ENCODE data around the gene CEACAM5.

The CEACAM5 gene

GRCh38 chr19:41708481-41708880 lies at the start of gene CEACAM5:
Gene CEACAM5, plus strand, starts transcription at chr19:41708626. Its CDS starts 106 bp downstream, at chr19:41708732.
- ATAC-seq (no peak), DNase-seq (no peak)
- H3K36me3 Mint-ChIP-seq (ENCODE audit: low read depth) = no peaks in the 10 kb centered on the region
- no peak within 1 kb of the TSS for H3K27ac Mint-ChIP-seq
- peaks cover 56% of the 10 kb centered on the region for H3K27me3 Mint-ChIP-seq
- no peak within 1 kb of the TSS for H3K4me3 Mint-ChIP-seq
- peaks cover 2% of the 10 kb centered on the region for H3K4me1 Mint-ChIP-seq
- H3K9me3 Mint-ChIP-seq = no peaks in the 10 kb centered on the region

GRCh38 chr19:41666075-41666474 lies 42.4 kb upstream of the CEACAM5 start:
- DNase-seq (no peak), ATAC-seq (no peak)
- no peaks in the 10 kb centered on the region for H3K36me3 Mint-ChIP-seq (ENCODE audit: low read depth)
- H3K4me3 Mint-ChIP-seq = no peak overlapping the region
- H3K27me3 Mint-ChIP-seq = peaks cover 33% of the 10 kb centered on the region
- peaks cover 21% of the 10 kb centered on the region for H3K9me3 Mint-ChIP-seq
- H3K4me1 Mint-ChIP-seq = no peaks in the 10 kb centered on the region
- no peak overlapping the region for H3K27ac Mint-ChIP-seq

GRCh38 chr19:41668315-41668714 lies 40.1 kb upstream of the CEACAM5 start:
- Mint-ChIP-seq H3K4me1 (no peaks in the 10 kb centered on the region), H3K4me3 (no peak overlapping the region), H3K27me3 (peaks cover 39% of the 10 kb centered on the region), H3K9me3 (peaks cover 20% of the 10 kb centered on the region), H3K36me3 (ENCODE audit: low read depth) (no peaks in the 10 kb centered on the region), H3K27ac (no peak overlapping the region)
- DNase-seq = no peak
- no peak for ATAC-seq

- H3K27me3 Mint-ChIP-seq = peaks cover 49% of the 10 kb centered on the region
- no peak overlapping the region for H3K4me3 Mint-ChIP-seq
- no peak for ATAC-seq
- no peaks in the 10 kb centered on the region for H3K36me3 Mint-ChIP-seq (ENCODE audit: low read depth)
- peaks cover 12% of the 10 kb centered on the region for H3K9me3 Mint-ChIP-seq
- no peak for DNase-seq
- H3K27ac Mint-ChIP-seq = no peak overlapping the region
- no peaks in the 10 kb centered on the region for H3K4me1 Mint-ChIP-seq
Observed at GRCh38 chr19:41670755-41671154, 37.7 kb upstream of the CEACAM5 start.

GRCh38 chr19:41671486-41671885 lies 36.9 kb upstream of the CEACAM5 start:
- Mint-ChIP-seq H3K27ac (no peak overlapping the region), H3K4me3 (no peak overlapping the region), H3K36me3 (ENCODE audit: low read depth) (no peaks in the 10 kb centered on the region), H3K9me3 (peaks cover 8% of the 10 kb centered on the region), H3K4me1 (no peaks in the 10 kb centered on the region), H3K27me3 (peaks cover 49% of the 10 kb centered on the region)
- no peak for DNase-seq
- ATAC-seq = no peak

GRCh38 chr19:41682437-41682836 lies 26.0 kb upstream of the CEACAM5 start:
- H3K27me3 Mint-ChIP-seq = peaks cover 28% of the 10 kb centered on the region
- ATAC-seq (no peak), DNase-seq (no peak)
- H3K27ac Mint-ChIP-seq = no peak overlapping the region
- no peak overlapping the region for H3K4me3 Mint-ChIP-seq
- H3K9me3 Mint-ChIP-seq = no peaks in the 10 kb centered on the region
- H3K36me3 Mint-ChIP-seq (ENCODE audit: low read depth) = no peaks in the 10 kb centered on the region
- H3K4me1 Mint-ChIP-seq = no peaks in the 10 kb centered on the region

- DNase-seq (no peak), ATAC-seq (no peak)
- peaks cover 23% of the 10 kb centered on the region for H3K27me3 Mint-ChIP-seq
- H3K27ac Mint-ChIP-seq = no peak overlapping the region
- no peaks in the 10 kb centered on the region for H3K4me1 Mint-ChIP-seq
- H3K36me3 Mint-ChIP-seq (ENCODE audit: low read depth) = no peaks in the 10 kb centered on the region
- no peak overlapping the region for H3K4me3 Mint-ChIP-seq
- no peaks in the 10 kb centered on the region for H3K9me3 Mint-ChIP-seq
Observed at GRCh38 chr19:41687419-41687818, 21.0 kb upstream of the CEACAM5 start.

- H3K4me3 Mint-ChIP-seq = no peak within 1 kb of the TSS
- ATAC-seq (no peak), DNase-seq (no peak)
- no peak within 1 kb of the TSS for H3K27ac Mint-ChIP-seq
- H3K27me3 Mint-ChIP-seq = peaks cover 26% of the 10 kb centered on the region
- no peaks in the 10 kb centered on the region for H3K36me3 Mint-ChIP-seq (ENCODE audit: low read depth)
- H3K9me3 Mint-ChIP-seq = peaks cover 5% of the 10 kb centered on the region
- H3K4me1 Mint-ChIP-seq = no peaks in the 10 kb centered on the region
Observed at GRCh38 chr19:41688098-41688497, 20.3 kb upstream of the CEACAM5 start, which contains the start of gene CEACAM7. Gene CEACAM7, minus strand, starts transcription at chr19:41688270. Its CDS starts 105 bp downstream, at chr19:41688165.

GRCh38 chr19:41688687-41689086 lies 19.7 kb upstream of the CEACAM5 start:
- peaks cover 29% of the 10 kb centered on the region for H3K27me3 Mint-ChIP-seq

GRCh38 chr19:41689993-41690800 lies 18.2 kb upstream of the CEACAM5 start:
- no peaks in the 10 kb centered on the region for H3K4me1 Mint-ChIP-seq
- no peak for DNase-seq
- H3K36me3 Mint-ChIP-seq (ENCODE audit: low read depth) = no peaks in the 10 kb centered on the region
- peaks cover 33% of the 10 kb centered on the region for H3K27me3 Mint-ChIP-seq
- no peak overlapping the region for H3K27ac Mint-ChIP-seq
- H3K4me3 Mint-ChIP-seq = no peak overlapping the region
- H3K9me3 Mint-ChIP-seq = peaks cover 9% of the 10 kb centered on the region
- ATAC-seq = no peak

More at GRCh38 chr19:41688687-41689086, 19.7 kb upstream of the CEACAM5 start:
- Mint-ChIP-seq H3K27ac (no peak overlapping the region), H3K4me3 (no peak overlapping the region), H3K4me1 (no peaks in the 10 kb centered on the region), H3K36me3 (ENCODE audit: low read depth) (no peaks in the 10 kb centered on the region), H3K9me3 (peaks cover 9% of the 10 kb centered on the region)
- ATAC-seq (no peak), DNase-seq (no peak)

GRCh38 chr19:41690801-41691065 lies 17.7 kb upstream of the CEACAM5 start:
- no peak for ATAC-seq
- Mint-ChIP-seq H3K27ac (no peak overlapping the region), H3K27me3 (peaks cover 37% of the 10 kb centered on the region), H3K4me1 (no peaks in the 10 kb centered on the region), H3K4me3 (no peak overlapping the region), H3K36me3 (ENCODE audit: low read depth) (no peaks in the 10 kb centered on the region), H3K9me3 (peaks cover 9% of the 10 kb centered on the region)
- no peak for DNase-seq

- Mint-ChIP-seq H3K27me3 (peaks cover 43% of the 10 kb centered on the region), H3K36me3 (ENCODE audit: low read depth) (no peaks in the 10 kb centered on the region), H3K27ac (no peak overlapping the region), H3K4me3 (no peak overlapping the region), H3K9me3 (peaks cover 9% of the 10 kb centered on the region), H3K4me1 (no peaks in the 10 kb centered on the region)
- ATAC-seq (no peak), DNase-seq (peak; percentile 44)
Observed at GRCh38 chr19:41691268-41691970, 17.0 kb upstream of the CEACAM5 start.

GRCh38 chr19:41694196-41694595 lies 14.2 kb upstream of the CEACAM5 start:
- Mint-ChIP-seq H3K9me3 (peaks cover 9% of the 10 kb centered on the region), H3K4me1 (no peaks in the 10 kb centered on the region), H3K36me3 (ENCODE audit: low read depth) (no peaks in the 10 kb centered on the region), H3K27ac (no peak overlapping the region), H3K4me3 (no peak overlapping the region), H3K27me3 (peaks cover 54% of the 10 kb centered on the region)
- DNase-seq = no peak
- no peak for ATAC-seq

- Mint-ChIP-seq H3K4me3 (no peak overlapping the region), H3K27me3 (peaks cover 56% of the 10 kb centered on the region), H3K4me1 (no peaks in the 10 kb centered on the region), H3K9me3 (peaks cover 9% of the 10 kb centered on the region), H3K27ac (no peak overlapping the region), H3K36me3 (ENCODE audit: low read depth) (no peaks in the 10 kb centered on the region)
- no peak for DNase-seq
- ATAC-seq = no peak
Observed at GRCh38 chr19:41694831-41695635, 13.4 kb upstream of the CEACAM5 start.

GRCh38 chr19:41695745-41696144 lies 12.7 kb upstream of the CEACAM5 start:
- Mint-ChIP-seq H3K4me3 (no peak overlapping the region), H3K27ac (no peak overlapping the region), H3K36me3 (ENCODE audit: low read depth) (no peaks in the 10 kb centered on the region), H3K27me3 (peaks cover 56% of the 10 kb centered on the region), H3K4me1 (no peaks in the 10 kb centered on the region), H3K9me3 (peaks cover 9% of the 10 kb centered on the region)
- ATAC-seq = no peak
- no peak for DNase-seq
